IPS DF 19.7 (cell line): ENCODE results near the gene KPNA1.

ENCODE experiments used
- DNase-seq: peaks from one replicate; pipeline ENCODE4 v3.0.0-alpha.2; 2013; ENCODE audit warnings: low read depth, low spot score

The KPNA1 gene

DNA sequence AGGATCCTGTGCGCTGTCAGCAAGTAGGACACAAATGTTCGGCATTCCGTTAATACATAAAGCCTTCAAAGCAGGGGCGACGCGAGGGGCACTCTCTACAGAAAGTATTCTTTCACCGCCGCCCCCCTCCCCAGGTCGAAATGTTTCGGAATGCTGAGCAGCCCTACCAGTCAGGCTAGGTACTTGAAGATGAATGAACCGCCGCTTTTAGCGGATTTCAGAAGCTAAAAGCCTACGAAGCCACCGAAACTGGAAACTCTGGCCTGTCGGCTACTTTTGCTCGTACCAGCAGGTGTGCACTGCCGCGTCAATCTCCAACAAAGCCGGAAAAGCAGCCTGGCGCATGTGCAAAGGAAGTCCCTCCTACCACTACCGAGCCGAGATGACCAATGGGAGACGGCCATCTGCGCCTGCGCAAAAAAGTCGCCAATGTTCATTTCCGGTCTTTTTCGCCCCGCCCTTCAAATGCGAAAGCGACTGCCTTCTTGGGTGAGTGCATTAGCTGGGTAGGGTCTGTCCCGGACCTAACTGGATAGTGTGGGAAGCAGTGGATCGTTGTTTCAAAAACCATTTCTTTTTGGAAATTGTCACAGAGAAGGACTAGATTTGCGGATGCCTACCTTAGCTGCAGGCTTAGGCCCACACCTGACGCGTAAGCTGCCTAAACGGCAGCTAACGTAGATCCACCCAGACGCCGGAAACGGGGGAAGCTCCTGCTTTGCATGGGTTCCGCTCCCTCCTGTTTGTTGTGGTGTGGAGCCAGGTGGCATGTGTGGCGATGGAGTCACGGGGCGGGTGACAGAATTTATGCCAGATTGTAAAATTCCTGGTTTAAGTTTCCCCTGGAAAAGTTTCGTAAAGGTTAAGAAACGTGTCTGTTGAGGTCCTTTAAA, 98.7 kb downstream of the KPNA1 start, which contains the start of gene WDR5B:
WDR5B (minus strand) TSS at position 301 of the 893 bp plus-strand sequence. CDS start 534 bp downstream, outside the sequence.
- peak; percentile 93 for DNase-seq

DNA sequence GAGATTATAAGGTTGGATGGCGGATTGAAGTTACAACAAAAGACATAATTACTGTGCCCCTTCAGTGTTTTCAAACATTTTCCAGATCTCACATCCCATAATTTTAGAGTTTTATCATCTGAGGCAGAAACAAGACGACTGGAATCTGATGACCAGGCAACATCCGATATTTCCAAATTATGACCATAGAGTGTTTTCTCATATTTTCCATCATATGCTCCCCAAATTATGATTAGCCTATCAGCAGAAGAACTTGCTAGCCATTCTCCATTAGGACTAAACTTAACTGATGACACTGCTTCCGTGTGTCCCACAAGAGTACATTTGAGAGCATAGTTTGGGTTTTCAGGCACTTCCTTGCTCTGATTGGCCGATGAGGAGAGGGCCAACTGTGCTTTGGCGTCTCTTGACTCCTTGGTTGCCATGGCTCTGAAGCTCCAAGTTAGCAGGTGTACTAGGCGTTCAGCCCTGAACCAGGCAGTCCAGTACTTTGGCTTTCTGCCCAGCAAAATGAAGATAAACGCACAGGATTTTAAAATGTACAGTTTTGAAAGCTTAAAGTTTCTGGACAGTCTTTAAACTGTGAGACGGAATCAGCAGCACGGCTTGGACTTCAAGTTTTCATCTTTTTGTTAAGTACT, 99.5 kb downstream of the KPNA1 start:
- peak; percentile 25 for DNase-seq

DNA sequence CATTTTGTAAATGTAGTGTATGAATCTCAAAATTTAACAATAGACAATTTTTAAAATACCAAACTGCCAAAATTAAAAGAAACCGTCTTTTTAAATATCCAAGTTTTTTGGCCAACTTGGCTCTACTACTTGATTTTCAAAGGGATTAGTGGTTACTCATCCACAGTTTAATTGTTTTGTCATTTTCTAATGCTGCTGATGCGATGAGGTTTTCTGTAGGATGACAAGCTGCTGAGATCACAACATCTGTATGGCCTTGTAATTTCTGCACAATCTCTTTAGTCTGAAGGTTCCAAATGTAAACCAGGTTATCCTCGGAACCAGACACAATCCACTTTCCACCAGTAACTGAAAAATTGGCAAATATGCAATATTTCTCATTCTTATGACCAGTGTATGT, 100.3 kb downstream of the KPNA1 start:
- DNase-seq, result no peak

DNA sequence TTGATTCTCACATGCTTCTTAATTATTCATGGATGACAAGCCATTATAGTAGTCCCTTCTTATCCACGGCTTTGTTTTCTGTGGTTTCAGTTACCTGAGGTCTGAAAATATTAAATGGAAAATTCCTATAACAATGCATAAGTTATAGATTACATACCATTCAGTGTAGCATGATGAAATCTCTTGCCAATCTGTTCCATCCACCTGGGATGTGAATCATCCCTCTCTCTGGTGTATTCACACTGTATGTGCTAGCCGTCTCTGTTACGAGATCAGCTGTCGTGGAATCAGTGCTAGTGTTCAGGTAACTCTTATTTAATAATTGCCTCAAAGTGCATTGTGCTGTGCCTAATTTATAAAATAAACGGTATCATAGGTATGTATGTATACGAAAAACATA, 104.1 kb downstream of the KPNA1 start:
- DNase-seq, result no peak

DNA sequence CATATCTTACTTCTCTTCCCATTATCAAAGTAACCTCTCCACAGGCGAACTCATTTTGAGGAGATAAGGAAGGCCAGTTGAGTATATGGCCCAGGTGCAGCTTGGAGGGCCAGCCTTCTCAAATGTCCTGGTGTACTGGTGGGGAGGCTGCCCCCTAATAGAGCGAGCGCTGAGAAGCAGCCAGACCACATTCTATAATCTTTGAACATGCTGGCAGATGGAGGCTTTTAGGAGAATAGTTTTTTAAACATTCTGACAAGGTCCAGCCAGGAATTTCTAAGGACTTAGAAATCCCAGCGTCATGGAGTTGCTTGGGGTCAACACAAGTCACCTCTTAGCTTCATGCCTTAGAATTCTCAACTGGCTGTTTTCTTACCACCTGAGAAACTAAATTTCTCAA, 104.6 kb downstream of the KPNA1 start:
- no peak for DNase-seq

DNA sequence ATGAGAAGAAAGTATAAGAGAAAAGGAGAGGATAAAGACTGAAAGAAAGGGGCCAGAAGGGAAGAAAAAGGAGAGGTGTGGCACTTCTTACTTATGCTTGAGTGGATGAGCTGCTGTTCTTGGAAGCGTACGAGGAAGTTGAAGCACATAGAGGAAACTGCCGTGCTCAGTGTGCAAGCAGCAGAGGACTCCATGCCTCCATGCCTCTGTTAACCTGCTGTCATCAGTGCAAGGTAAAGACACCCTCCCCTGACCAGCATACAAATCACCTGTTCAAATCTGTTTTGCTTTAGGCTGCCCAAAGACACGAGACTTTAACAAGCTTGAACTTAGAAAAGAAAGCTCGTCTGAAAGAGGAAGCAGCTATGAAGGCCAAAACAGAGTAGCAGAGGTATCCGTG, 105.3 kb downstream of the KPNA1 start:
- DNase-seq, result no peak

DNA sequence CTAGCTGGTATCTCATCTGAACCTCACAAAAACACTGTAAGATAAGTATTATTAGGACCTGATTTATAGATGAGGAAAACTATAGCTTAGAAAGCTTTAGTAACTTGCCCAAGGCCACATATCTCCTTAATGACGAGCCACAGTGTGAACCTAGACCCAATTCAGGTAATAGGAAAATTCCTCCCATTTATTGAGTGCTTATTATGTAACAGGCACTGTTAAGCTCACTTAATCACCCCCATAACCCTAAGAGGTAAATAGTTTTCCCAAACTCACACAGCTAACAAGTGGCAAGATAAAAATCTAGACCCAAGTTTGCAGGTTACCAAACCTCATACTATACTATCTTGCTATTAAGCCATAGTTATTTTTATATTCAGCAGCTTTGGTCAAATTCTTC, 106.8 kb downstream of the KPNA1 start:
- no peak for DNase-seq

DNA sequence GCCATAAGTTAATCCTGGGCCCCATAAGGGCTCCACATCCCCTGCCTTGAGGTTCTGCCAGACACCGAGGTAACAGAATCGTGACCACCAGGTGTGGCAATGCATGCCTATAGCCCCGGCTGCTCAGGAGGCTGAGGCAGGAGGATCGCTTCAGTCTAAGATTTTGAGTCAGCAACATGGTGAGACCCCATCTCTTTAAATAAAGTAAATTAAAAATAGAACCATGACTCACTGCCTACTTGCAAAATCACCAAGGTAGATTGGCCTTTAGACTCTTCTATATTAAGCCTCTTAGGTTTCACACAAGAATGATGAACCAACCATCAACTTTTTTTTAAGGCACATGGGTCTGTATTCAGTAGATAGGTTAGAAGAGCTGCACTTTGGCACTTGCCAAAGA, 108.5 kb downstream of the KPNA1 start:
- no peak for DNase-seq

DNA sequence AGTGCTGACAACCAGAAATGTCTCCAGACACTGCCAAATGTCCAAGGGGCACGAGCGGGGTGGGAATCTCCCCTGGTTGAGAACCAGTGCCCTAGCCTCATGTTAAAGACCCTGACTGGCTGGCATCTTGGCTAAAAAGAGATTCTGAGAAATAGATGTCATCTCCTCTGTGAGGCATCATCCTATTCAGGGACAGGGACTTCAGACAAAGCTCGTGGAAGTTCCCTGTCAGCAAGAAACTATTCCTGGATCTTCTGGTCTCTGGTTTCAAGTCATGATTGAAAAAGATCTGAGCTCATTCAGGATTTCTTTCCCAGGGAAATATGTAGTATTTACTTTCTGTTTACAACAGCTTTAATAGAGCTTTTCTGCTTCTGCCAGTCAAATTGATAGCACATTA, 109.7 kb downstream of the KPNA1 start:
- no peak for DNase-seq

DNA sequence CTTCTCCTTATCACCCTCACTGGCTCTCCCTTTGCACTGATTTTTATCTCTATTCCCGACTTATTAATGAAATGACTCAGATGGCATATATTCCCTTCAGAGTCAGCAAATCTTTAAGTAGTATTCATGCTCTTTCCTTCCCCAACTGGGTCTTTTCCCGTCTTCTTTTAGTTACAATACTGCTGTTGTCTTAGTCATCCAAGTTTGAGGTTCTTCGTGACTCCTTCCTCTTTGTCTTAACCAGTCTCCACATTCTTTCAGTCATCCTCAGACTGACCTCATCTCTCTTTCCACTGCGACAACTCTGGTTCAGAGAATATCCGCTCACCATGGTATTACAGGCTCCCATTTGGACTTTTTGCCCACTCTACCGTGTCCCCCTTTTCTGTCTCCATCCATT, 111.2 kb downstream of the KPNA1 start:
- DNase-seq, result no peak

DNA sequence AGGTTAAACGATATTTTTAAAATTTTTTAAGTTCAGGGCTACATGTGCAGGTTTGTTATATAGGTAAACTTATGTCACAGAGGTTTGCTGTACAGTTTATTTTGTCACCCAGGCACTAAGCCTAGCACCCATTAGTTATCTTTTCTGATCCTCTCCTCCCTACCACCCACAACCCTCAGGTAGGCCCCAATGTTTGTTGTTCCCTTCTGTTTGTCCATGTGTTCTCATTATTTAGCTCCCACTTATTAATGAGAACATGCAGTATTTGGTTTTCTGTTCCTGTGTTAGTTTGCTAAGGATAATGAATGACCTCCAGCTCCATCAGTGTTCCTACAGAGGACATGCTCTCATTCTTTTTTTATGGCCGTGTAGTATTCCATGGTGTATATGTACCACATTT, 115.8 kb downstream of the KPNA1 start:
- no peak for DNase-seq

DNA sequence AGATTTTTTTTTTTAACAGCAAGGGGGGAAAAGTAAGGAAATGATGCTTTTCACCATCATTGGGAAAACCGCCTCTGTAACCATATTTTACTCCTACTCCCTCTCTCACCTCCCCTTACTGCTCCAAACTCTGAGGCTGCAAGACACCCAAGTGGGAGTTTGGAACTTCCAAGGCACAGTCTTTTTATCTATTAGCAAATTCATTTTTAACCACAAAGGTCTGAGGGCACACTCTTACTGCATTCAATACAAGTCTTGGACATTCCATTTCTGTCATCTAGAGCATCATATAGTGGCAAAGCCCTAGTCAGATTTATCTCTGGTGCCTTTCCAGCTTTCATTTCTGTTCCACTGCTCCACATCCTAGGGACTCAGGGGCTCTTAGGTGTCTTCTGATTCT, 117.5 kb downstream of the KPNA1 start:
- DNase-seq, result no peak

DNA sequence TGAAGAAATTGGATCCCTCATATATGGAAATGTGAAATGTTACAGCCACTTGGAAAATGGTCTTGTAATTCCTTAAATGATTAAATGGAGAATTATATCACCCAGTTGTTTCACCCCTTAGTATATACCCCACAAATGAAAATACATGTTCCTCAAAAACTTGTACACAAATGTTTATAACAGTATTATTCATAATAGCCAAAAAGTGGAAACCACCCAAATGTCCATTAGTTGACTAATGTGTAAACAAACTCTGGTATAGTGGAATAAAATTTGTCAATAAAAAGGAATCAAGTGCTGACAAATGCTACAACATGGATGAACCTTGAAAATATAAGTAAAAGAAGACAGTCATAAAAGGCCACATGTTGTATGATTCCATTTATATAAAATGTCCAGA, 118.2 kb downstream of the KPNA1 start:
- DNase-seq, result no peak

DNA sequence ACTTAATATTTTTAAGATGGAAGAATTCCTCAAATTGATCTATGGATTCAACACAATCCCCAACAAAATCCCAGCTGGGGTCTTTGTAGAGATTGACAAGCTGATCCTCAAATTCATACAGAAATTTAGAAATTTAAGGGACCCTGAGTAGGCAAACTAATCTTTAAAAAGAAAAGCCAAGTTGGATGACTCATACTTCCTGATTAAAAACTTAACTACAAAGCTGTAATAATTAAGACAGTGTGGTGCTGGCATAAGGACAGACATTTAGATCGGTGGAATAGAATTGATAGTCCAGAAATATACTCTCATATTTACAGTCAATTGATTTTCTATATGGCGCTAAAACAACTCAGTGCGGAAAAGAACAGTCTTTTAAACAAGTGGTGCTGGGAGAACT, 119.2 kb downstream of the KPNA1 start:
- DNase-seq, result no peak

DNA sequence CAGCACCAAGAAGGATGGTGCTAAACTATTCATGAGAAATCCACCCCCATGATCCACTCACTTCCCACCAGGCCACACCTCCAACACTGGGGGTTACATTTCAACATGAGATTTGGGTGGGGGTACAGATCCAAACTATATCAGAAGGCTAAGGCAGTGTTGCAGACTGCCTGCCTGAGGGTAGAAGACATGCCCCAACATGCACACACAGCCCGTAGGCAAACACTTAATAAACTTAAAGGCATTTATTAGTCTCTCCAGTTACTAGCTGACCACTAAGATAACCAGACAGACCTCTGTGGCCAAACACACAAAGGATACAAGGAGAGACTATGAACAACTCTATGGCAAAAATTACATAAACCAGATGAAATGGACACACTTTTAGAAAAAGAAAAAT, 120.6 kb downstream of the KPNA1 start:
- DNase-seq, result no peak

DNA sequence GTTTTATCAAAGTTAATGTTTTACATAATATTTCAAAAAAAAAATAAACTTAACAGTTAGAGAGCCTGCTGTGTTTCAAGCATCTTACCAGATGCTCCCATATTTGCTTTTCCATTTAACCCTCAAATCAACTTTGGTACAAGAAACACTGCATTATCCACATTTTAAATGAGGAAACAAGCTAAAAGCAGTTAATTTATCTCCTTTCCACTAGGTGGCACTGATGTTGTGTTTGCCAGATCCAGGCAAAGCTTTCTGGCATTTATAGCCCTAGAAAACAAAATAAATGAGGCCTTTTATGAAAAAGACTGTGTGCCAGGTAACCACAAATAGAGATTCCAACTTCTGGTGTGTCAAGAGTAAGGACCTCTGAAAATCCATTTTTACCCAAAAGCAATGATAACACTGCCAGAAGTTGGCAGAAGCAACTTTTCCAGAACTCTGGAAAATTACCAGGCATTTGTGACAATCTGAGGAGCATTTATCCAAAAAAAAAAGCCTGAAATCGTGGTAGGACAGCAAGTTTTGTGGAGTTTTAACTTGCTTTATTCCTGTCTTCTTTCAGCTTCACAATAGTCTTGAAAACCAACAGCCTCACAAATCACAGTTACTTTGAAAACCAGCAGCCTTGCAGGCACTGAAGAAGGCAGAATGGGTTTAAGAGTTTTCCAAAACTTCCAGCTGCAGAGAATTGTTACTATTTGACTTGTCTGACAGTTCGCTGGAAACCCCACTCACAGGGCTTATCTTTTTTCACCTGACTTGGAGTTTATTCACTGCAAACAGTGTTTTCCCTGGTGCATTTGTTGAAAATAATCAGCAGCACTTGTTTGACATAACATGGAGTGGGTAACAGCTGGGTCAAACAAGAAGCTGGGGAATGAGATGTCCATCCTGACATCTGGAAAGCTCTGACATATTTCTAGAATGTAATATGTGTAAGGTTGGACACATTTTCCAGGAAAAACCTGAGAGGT, 121.6 kb downstream of the KPNA1 start:
- no peak for DNase-seq

DNA sequence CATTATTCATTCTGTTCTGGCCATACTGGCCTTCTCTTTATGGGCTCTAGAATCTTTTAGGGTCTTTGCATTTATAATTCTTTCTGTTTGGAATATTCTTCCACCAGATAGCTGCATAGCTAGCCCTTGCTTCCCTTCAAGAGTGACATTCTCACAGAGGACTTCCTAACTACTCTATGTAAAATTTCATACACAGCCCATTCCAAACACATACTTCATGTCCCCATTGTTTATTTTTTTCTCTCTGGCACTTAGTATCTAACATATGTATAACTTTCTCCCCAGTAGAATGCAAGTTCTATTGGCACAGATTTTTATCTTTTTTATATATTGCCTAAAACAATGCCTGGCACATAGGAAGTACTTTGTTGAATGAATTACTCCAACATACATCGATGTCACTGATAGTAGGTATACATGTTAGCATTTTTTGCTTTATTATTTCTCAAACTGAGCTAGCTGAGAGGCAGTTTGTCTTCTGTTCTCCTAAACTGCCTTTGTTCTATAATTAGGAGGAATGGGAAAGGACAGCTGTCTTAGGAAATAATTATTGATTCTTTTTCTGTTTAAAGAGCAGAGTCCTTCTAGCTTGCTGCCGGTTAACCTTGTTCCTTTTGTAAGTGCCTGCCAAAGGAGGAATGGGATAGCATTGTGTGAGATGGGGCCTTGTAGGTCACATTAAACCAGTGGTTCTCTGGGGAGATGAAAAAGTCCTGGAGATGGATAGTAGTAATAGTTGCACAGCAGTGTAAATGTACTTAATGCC, 122.9 kb downstream of the KPNA1 start:
- no peak for DNase-seq

DNA sequence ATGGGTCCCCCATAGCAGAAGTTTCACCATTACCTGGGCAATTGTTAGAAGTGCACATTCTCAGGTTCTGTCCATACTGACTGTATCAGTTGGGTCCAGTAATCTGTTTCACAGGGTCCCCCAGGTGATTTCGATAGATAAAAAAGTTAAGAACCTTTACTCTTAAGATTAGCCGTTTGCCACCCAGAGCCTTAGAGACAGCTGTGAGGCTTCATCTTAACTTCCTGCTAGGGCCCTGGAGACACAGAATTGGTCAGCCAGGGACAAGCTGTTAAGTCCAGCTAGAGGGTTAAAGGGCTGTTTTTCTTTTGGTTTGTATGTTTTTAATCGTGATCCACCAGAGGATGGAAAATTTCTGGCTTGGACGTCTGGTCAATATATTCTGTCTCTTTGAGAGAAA, 124.1 kb downstream of the KPNA1 start:
- no peak for DNase-seq

DNA sequence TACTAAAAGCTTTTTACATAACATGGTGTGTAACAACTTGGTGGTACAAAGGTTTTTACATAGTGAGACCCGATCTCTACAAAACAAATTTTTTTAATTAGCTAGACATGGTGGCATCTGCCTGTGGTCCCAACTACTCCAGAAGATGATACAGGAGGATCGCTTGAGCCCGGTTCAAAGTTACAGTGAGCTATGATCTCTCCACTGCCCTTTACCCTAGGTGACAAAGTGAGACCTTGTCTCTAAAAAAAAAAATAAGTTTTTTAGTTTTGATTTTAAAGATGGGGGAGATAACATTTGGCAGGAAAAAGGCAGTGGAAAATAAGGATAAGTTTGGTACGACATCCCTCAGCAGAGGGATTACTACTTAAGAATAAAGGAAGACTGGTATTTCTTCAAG, 124.8 kb downstream of the KPNA1 start:
- no peak for DNase-seq

DNA sequence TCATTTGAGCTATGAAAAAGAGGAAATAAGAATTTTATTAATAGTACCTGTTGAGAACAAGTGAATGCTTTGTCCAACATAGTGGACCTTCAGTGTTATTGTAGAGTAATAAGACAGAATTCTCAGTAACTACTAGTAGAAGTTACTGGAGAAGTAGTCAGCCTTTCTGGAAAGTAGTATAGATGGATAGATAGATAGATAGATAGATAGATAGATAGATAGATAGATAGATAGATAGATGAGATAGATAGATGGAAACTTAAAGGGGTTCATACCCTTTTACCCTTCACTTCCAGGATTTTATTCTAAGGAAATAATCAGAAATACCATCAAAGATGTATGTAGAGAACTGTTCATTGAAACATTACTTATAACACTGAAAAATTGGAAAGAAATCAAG, 125.5 kb downstream of the KPNA1 start:
- no peak for DNase-seq

DNA sequence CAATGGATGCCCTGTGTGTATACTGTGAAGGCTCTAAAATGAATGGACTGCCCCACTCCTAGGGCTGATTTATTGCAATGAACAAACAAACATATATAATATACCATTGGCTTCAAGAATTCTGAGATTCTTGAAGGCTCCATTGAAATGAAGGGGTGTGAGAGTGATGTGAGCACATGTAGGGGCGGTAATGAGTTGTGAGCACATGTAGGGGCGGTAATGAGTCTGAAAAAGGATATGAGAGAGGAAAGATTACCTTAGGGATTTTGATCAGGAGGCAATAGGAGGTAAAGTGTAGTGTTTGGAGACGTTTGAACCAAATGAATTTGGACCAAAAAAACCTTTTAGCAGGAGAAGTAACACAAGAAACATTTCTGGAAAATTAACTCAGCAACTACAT, 127.0 kb downstream of the KPNA1 start:
- DNase-seq, result no peak
